Endothelial cell of umbilical vein (primary cell): ENCODE measurements around the gene HOXC13.

Source experiments
- CTCF ChIP-seq, 2 donors: IDR thresholded peaks; 1 replicate in 1 of 2; 2 replicates in 1 of 2; pipeline ENCODE4 v1.5.1; 2011; ENCODE audit warnings: low read length in 2 of 2, mild to moderate bottlenecking in 2 of 2, moderate library complexity in 2 of 2, control low read depth in 1 of 2, inconsistent platforms in 1 of 2, low read depth in 1 of 2; ENCODE audit not compliant: insufficient read depth in 1 of 2; ENCODE audit errors: extremely low read depth in 1 of 2
- JUN ChIP-seq: IDR thresholded peaks from 2 replicates; pipeline ENCODE4 v1.6.1; 2011; ENCODE audit warnings: borderline replicate concordance, low read depth; ENCODE audit not compliant: insufficient read length, insufficient read depth
- POLR2A ChIP-seq: IDR thresholded peaks from 2 replicates; pipeline ENCODE4 v1.6.1; 2012; ENCODE audit warnings: low read depth, mild to moderate bottlenecking, control low read depth, low read length

- TF ChIP-seq POLR2A (no peak), CTCF (IDR thresholded peaks at IDR 0.05; ENCODE audit: extremely low read depth in 1 of 2, insufficient read depth in 1 of 2, low read depth in 1 of 2, low read length in 2 of 2) (no peak), JUN (no peak)
Measured at GRCh38 chr12:53969588-53970259, 31.1 kb downstream of the HOXC13 start.
